ENCODE results near the gene MAFB. TPM values are rescaled to one million over a fixed set of nuclear protein-coding genes. Genes with fewer than 3 reads are reported as not detected.

Gene MAFB
- total RNA-seq, 1 donor from 2014 or later = 38.6 TPM

- DNase-seq (ENCODE audit: low spot score) (no peak), ATAC-seq (no peak)
- intact Hi-C loops (cut with DNase I) = no loop called here
Observed at GRCh38 chr20:40643891-40644290, 45.1 kb downstream of the MAFB start.

DNA sequence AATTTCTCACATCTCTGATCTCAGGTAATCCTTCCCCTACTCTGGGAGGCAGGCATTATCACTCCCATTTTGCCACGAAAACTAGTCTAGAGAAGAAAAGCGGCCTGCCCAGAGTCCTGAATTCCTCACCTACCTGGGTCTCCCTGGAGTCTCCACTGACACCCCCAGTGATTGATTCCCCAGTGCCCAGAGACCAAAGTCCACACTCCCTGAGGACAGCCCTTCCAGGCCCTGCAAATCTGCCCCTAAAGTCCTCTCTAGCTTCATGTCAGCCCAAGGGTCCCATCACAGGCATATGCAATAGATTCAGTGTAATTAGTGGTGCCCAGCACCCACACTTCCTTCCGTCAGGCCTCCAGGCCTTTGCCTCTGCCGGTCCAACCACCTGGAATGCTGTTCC, 47.2 kb downstream of the MAFB start:
- ATAC-seq (no peak), DNase-seq (ENCODE audit: low spot score) (peak; percentile 17)
- intact Hi-C loops (cut with DNase I) = no loop called here

- intact Hi-C loops (cut with DNase I) = no loop called here
- ATAC-seq (no peak), DNase-seq (ENCODE audit: low spot score) (peak; percentile 8)
Observed at GRCh38 chr20:40641202-40641601, 47.8 kb downstream of the MAFB start.

DNA sequence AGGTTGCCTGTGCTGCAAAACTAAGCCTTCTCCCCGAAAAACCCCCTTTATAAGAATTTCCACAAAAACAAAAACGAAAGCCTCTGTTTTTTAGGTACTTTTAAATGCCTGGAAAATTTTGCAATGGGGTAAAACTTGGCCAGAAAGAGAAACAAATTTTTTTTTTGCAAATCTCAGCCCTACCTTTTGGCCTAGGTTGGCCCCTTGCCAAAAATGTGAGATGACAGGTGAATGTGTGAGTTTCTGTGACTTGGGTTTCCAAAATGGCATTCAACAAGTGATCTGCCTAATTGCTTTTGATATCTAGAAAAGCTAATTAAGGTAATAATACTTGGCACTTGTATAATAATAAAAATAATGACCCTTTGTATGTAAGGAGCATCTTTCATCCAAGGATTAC, 48.4 kb downstream of the MAFB start:
- DNase-seq (ENCODE audit: low spot score) (no peak), ATAC-seq (no peak)
- intact Hi-C loops (cut with DNase I) = no loop called here

- intact Hi-C loops (cut with DNase I) = no loop called here
- DNase-seq (ENCODE audit: low spot score) (peak; percentile 5), ATAC-seq (no peak)
Observed at GRCh38 chr20:40639676-40640355, 49.2 kb downstream of the MAFB start.

DNA sequence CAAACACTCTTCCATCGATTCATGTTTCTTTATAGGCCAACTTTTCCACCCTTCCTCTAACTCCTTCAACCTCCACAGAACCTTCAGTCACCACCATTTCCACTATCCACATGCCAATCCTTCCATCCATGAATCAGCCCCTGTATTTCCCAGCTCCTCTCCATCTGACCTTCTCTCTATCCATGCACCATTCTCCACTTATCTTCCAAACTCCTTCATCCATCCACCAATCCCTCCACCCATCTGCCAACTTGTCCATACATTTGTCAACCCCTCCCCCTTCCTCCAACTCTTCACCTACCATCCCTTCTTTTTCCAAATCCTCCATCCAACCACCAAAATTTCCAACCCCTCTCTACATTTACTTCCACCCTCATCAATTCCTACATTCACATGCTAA, 49.9 kb downstream of the MAFB start:
- DNase-seq (ENCODE audit: low spot score) (no peak), ATAC-seq (no peak)
- intact Hi-C loops (cut with DNase I) = no loop called here

- peak; percentile 10 for DNase-seq (ENCODE audit: low spot score)
- intact Hi-C loops (cut with DNase I) = no loop called here
- no peak for ATAC-seq
Observed at GRCh38 chr20:40638414-40638813, 50.6 kb downstream of the MAFB start.

- intact Hi-C loops (cut with DNase I) = no loop called here
- no peak for DNase-seq (ENCODE audit: low spot score)
- no peak for ATAC-seq
Observed at GRCh38 chr20:40637176-40637575, 51.9 kb downstream of the MAFB start.

- DNase-seq (ENCODE audit: low spot score) (peak; percentile 18), ATAC-seq (no peak)
- intact Hi-C loops (cut with DNase I) = no loop called here
Observed at GRCh38 chr20:40636486-40636885, 52.5 kb downstream of the MAFB start.

DNA sequence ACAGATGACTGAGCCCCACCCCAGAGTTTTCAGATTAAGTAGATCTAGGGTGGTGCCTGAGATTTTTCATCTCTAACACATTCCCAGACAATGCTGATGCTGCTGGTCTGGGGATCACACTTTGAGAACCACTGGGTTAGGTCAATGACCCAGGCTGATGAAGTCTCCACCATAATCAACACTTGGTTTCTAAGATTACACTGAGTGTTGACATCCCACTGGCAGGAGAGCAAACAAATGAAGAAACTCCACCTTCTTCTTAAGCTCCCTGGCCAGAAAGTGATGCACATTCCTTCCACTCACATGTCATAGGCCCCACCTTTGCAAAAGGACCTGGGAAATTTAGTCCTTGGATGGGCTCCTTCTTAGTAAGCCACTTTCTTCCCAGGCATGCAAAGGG, 53.1 kb downstream of the MAFB start:
- intact Hi-C loops (cut with DNase I) = no loop called here
- DNase-seq (ENCODE audit: low spot score) = no peak
- ATAC-seq = peak; percentile 56

Measured in sciatic nerve (tissue), 2 donors.